ENCODE measurements around the gene SVIL. TPM values are rescaled to one million over a fixed set of nuclear protein-coding genes. Genes with fewer than 3 reads are reported as not detected.
"Not testable (repeated sequence)": the region's sequence is repeated elsewhere in the genome, so short reads cannot be mapped to it uniquely, and the experiment has no call there.

Gene SVIL
- total RNA-seq, 2 experiments from 2014 or later, result 10.3 to 12.8 TPM

DNA sequence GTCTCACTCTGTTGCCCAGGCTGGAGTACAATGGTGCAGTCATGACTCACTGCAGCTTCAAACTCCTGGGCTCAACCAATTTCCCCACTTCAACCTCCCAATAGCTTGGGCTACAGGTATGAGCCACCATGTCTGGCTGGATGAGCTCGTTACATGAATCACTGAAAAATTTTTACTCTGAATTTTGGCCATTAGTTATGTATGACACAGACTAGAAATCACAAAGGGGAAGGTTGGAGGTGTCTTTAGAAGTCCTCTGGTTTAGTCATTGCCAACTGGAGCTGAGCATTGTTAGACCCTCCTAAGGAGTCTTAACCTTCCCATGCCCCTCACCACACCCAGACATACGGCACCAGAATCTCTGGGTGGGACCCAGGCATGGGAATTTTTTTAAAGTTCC lies 34.7 kb downstream of the SVIL start:
- ChIA-PET CTCF (no interaction called here), POLR2A (no interaction called here)
- H3K27ac Mint-ChIP-seq, result no peak overlapping the region
- no peak for DNase-seq
- H3K4me1 Mint-ChIP-seq, result no peaks in the 10 kb centered on the region
- no peaks in the 10 kb centered on the region for H3K9me3 Mint-ChIP-seq
- H3K27me3 Mint-ChIP-seq, result no peaks in the 10 kb centered on the region
- H3K36me3 Mint-ChIP-seq (ENCODE audit: low read depth), result no peaks in the 10 kb centered on the region
- H3K4me3 Mint-ChIP-seq, result no peak overlapping the region

DNA sequence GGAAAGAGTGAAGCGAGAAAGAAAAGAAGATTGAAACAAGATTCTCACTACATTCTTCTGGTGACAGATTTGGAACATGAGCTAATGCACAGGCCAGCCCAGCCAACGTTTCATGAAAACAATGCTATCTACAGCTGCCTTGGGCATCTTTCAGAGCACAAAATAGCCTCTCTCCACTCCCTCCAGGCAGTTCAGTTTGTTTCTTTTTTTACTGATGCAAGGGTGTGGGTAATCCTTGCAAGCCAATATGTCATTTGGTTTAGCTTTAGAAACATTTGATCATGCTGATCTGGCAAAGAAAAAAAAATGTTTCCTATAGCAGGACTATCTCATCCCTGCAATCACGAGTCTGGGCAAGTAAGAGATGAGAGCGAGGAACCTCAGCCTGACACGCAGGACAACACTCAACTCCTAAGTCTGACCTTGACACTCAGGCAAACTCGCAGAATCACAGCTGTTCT lies 35.9 kb downstream of the SVIL start:
- no peak for DNase-seq
- no peaks in the 10 kb centered on the region for H3K9me3 Mint-ChIP-seq
- CTCF ChIA-PET, result no interaction called here
- no peaks in the 10 kb centered on the region for H3K27me3 Mint-ChIP-seq
- no peak overlapping the region for H3K4me3 Mint-ChIP-seq
- H3K36me3 Mint-ChIP-seq (ENCODE audit: low read depth), result no peaks in the 10 kb centered on the region
- no peak overlapping the region for H3K27ac Mint-ChIP-seq
- POLR2A ChIA-PET, result no interaction called here
- no peaks in the 10 kb centered on the region for H3K4me1 Mint-ChIP-seq

DNA sequence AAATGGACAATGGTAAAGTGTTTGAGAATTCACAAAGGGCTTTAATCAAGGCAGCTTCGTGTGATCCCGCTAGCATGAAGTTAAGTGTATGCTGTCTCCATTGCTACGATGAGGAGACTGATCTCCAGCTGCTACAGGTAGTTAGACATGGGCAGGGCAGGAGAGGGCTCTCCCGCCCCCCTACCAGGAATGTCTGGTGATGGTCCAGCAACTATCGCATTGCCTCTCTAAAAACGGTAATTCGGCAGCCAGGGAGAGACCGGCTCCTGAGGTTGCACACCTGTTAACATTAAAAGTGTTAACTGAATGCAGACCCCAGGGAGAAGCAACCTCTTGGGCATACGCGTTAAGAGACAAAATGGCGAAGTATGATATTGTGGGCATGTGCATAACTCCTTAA lies 37.9 kb downstream of the SVIL start:
- H3K9me3 Mint-ChIP-seq, result no peaks in the 10 kb centered on the region
- H3K36me3 Mint-ChIP-seq (ENCODE audit: low read depth), result no peaks in the 10 kb centered on the region
- no peaks in the 10 kb centered on the region for H3K4me1 Mint-ChIP-seq
- CTCF ChIA-PET, result no interaction called here
- no peak for DNase-seq
- no peak overlapping the region for H3K27ac Mint-ChIP-seq
- POLR2A ChIA-PET, result no interaction called here
- no peaks in the 10 kb centered on the region for H3K27me3 Mint-ChIP-seq
- H3K4me3 Mint-ChIP-seq, result no peak overlapping the region

DNA sequence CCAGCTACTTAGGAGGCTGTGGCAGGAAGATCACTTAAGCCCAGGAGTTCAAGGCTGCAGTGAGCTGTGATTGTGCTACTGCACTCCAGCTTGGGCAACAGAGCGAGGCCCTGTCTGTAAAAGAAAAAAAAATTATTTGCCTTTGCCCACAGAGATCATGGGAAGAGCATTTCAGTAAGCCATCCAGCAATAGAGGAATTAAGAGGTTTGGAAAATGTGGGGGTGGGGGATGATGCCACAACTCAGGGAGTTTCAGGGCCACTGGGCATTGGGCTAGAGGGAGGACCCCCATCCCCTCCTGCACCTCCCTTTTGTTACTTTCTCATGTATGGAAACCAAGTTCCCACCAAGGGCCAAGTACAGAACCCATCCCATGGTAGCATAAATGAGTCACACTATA lies 38.4 kb downstream of the SVIL start:
- H3K4me1 Mint-ChIP-seq, result no peaks in the 10 kb centered on the region
- H3K27me3 Mint-ChIP-seq, result no peaks in the 10 kb centered on the region
- POLR2A ChIA-PET, result no interaction called here
- H3K9me3 Mint-ChIP-seq, result no peaks in the 10 kb centered on the region
- H3K36me3 Mint-ChIP-seq (ENCODE audit: low read depth), result no peaks in the 10 kb centered on the region
- no peak for DNase-seq
- CTCF ChIA-PET, result no interaction called here
- H3K27ac Mint-ChIP-seq, result no peak overlapping the region
- H3K4me3 Mint-ChIP-seq, result no peak overlapping the region

DNA sequence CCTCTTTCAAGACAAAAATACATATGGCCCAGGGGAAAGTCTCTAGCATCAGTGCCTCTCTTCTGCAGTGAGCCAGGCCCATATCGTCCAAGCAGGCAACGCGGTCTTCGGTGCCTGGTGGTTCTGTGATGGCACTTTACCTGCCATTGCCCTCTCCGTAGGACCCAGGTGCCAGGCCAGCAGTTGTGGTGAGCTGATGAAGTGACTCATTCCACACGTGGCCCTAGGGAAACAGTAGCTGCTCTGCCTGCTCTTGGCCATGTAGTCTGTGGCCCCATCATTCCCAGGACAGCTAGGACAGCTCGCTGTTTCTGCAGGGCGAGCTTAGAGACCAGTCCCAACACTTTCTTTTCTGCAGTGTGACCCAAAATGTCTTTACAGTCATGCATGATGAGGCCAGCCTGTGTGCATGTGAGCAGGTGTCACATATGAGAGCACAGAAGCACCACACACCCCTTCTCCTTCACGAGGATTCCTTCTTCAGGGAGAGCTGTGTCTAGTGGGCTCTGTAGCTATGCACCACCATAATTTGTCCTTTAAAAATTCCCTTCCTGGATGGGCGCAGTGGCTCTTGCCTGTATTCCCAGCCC lies 39.0 kb downstream of the SVIL start:
- H3K36me3 Mint-ChIP-seq (ENCODE audit: low read depth), result no peaks in the 10 kb centered on the region
- CTCF ChIA-PET, result no interaction called here
- peaks cover under 1% of the 10 kb centered on the region for H3K4me1 Mint-ChIP-seq
- H3K27ac Mint-ChIP-seq, result no peak overlapping the region
- no peak overlapping the region for H3K4me3 Mint-ChIP-seq
- no peak for DNase-seq
- H3K27me3 Mint-ChIP-seq, result no peaks in the 10 kb centered on the region
- POLR2A ChIA-PET, result no interaction called here
- H3K9me3 Mint-ChIP-seq, result no peaks in the 10 kb centered on the region

DNA sequence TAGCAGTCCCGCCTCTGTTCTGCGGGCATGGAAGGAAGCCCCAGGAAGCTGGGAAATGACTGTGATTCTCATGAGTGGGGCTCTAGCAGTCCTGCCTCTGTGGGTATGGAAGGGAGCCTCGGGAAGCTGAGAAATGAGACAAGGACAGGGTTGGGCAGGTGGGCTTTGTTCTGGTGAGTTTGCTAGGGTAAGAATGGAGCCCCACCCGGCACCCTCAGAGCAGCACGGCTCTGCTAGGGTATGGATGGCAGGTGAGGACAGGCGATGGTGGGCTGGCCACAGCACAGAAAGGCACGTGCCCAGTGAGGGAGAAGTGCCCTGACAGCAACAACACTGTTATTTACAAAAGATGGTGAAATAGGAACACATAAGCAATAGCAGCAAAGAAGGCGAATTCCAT lies 39.6 kb downstream of the SVIL start:
- Mint-ChIP-seq H3K27ac (no peak overlapping the region), H3K9me3 (no peaks in the 10 kb centered on the region), H3K4me3 (no peak overlapping the region), H3K27me3 (no peaks in the 10 kb centered on the region), H3K36me3 (ENCODE audit: low read depth) (no peaks in the 10 kb centered on the region), H3K4me1 (peaks cover 7% of the 10 kb centered on the region)
- no peak for DNase-seq
- POLR2A ChIA-PET, result no interaction called here
- CTCF ChIA-PET, result no interaction called here

DNA sequence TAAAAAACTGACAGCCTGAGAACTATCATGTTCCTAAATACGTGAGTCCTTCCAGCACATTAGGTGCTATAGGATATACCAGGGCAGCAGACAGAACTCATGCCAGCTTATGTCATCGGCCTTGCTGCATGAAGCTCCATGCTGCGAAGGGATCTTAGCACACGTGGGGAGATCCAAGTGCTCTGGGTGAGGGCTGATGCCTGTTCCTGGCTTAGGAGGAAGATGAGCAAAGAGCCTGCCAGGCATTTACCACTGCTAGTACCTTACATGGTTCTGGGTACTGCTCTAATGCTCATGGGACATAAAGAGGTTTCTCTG lies 43.2 kb downstream of the SVIL start:
- peaks cover 8% of the 10 kb centered on the region for H3K4me1 Mint-ChIP-seq
- no peak overlapping the region for H3K27ac Mint-ChIP-seq
- H3K36me3 Mint-ChIP-seq (ENCODE audit: low read depth), result no peaks in the 10 kb centered on the region
- POLR2A ChIA-PET, result no interaction called here
- no peaks in the 10 kb centered on the region for H3K27me3 Mint-ChIP-seq
- no peak for DNase-seq
- CTCF ChIA-PET, result interaction anchor here (0.5 to 1.7 kb wide), 8 partner anchors 9 to 144 kb away, joined by 3 to 7 read pairs (median 4); no protein-coding TSS in a partner anchor
- H3K4me3 Mint-ChIP-seq, result no peak overlapping the region
- H3K9me3 Mint-ChIP-seq, result no peaks in the 10 kb centered on the region

DNA sequence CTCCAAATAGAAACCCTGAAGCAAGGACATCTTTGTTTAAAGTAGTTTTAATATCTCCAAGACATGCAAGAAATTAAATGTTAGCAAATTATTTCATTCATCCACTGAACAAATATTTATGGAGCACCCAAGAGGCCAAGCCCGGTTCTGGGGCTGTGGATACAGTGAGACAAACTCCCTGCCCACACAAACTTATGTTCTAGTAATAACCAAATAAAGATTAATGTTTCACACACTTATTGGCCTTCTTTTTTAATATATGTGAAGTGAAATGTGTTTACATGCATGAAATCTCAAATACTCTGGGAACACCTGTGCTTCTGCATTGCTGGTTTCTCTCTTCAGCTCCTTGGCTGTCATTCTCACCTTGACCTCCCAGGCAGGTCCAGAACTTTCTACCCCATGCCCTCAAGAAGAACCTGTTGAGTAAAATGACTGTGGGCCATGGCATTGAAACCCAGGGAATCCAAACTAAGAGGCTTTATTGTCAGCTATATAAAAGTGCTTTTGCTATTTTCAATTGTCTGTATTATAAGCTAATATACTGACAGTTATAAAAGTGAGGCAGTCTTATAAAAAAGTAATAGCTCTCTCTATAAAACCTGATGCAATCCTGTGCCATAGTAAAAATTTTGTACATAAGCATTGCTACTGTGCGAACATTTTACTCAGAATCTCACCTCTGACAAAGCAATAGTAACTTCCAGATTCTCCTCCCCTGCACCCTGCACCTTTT lies 43.7 kb downstream of the SVIL start:
- H3K9me3 Mint-ChIP-seq, result no peaks in the 10 kb centered on the region
- no peak overlapping the region for H3K4me3 Mint-ChIP-seq
- peaks cover 8% of the 10 kb centered on the region for H3K4me1 Mint-ChIP-seq
- CTCF ChIA-PET, result interaction anchor here (0.5 to 1.7 kb wide), 12 partner anchors 8 to 145 kb away, joined by 3 to 7 read pairs (median 4); no protein-coding TSS in a partner anchor
- no peak overlapping the region for H3K27ac Mint-ChIP-seq
- no peaks in the 10 kb centered on the region for H3K27me3 Mint-ChIP-seq
- DNase-seq, result no peak
- no peaks in the 10 kb centered on the region for H3K36me3 Mint-ChIP-seq (ENCODE audit: low read depth)
- POLR2A ChIA-PET, result no interaction called here

DNA sequence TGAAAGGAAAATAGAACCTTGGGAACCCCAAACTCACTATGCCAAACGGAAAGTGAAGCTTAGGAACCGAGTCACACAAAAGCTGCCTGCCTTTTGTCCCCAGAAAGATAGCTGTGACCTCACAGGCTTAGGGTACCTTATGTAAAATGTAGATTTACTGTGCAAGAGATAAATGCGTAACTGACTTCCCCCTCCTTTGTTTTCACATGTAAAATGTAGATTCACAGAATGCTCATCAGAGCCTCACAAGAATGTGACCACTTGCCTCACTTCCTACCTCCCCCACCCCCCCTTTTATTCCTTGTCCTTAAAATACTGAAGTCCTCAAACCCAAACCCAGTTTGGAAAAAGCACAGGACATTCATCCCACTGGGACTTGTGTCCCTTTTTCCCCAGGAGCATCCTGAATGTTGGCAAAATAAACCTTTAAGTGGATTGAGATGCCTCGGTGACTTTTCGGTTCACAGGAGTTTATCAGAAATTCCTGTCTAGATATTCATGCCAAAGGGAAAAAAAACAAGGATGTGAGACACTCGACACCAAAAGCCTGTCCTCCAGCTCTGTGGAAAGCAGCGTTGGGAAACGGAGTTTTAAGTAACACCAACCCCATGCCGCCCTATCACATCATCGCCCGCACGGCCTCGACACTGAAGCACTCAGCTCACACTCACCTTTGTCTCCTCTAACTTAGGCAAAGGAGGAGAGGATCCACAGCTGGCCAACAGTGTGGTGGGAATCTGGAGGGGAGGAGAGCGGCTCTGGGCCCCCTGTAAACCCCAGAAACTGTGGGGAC lies 45.9 kb downstream of the SVIL start:
- POLR2A ChIA-PET, result no interaction called here
- no peaks in the 10 kb centered on the region for H3K9me3 Mint-ChIP-seq

DNA sequence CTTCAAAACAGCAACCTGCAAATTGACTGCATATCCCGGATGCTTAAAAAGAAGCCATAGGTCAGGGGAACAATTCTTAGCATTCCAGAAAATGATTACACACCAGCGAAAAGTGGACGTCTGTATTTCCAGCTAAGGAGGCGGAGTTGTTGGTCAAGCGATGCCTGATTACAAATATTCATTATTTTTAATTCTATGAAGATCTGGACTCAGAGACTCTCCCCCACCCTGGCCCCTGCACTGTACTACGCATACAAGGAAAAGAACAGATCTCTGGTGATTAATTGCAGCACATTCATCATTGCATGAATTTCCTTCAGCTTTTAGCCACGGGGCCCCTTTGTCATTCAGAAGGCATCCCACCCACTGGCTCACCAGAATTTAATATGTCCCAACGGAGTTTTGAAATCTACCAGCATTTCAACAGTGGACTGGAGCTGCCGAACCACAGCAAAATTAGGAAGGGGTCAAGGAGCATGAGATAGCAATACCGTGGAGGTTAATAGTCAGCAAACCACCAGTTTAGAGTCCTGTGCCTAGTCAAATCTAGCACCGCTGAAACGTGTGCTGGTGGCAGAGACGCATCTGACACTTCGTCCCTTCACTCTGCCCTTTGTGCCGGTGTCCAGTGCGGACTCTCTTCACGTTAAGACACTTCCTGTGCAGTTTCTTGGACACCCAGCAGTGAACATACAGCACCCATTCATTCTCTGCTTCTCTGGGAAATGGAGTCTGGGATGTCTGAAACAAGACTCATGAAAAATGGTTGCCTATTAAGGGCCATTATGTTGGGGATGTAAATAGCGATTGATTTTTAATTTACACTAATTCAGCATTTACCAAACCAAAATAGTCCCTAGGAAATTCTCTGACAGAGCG lies 46.8 kb downstream of the SVIL start:
- H3K9me3 Mint-ChIP-seq; DNase-seq; H3K4me3 Mint-ChIP-seq; H3K27ac Mint-ChIP-seq; POLR2A ChIA-PET; CTCF ChIA-PET; H3K36me3 Mint-ChIP-seq (ENCODE audit: low read depth); H3K27me3 Mint-ChIP-seq: not testable (repeated sequence)
- peaks cover 10% of the 10 kb centered on the region for H3K4me1 Mint-ChIP-seq

More for the DNA sequence above, 45.9 kb downstream of the SVIL start:
- CTCF ChIA-PET, result interaction anchor here (1.0 to 1.1 kb wide), 2 partner anchors 19 to 147 kb away, joined by 3 to 4 read pairs; no protein-coding TSS in a partner anchor
- Mint-ChIP-seq H3K36me3 (ENCODE audit: low read depth) (no peaks in the 10 kb centered on the region), H3K4me1 (peaks cover 8% of the 10 kb centered on the region), H3K27ac (no peak overlapping the region), H3K4me3 (no peak overlapping the region), H3K27me3 (no peaks in the 10 kb centered on the region)
- DNase-seq, result no peak

DNA sequence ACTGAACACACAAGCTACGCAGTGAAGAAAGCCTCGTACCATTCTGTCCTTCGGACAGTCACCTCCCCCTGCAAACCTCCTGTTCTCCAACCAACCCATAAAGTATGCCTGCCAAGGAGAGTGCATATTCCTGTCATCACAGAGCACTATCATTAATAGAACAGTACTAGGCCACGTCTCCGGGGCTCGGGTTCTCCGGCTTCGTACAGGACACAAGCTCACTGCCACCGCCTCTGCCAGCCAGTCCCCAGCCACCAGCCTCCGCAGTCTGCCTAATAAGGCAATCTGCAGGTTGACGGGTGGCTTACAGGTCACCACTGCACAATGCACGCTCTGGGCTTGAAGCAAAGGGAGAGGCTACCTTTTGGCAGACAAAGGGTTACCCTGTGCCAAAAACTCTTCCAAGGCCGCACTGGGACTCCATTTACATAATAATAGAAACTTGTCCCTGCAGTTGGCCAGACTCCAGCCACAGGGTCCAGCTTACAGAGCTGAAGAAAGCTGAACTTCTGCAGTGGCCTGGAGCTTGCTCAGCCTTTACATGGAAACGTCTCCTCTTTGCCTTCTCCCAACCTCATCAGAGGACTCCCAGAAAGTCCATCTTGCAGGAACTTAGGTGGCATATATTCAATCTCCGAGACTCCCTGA lies 47.5 kb downstream of the SVIL start:
- H3K4me1 Mint-ChIP-seq, result peaks cover 14% of the 10 kb centered on the region
- H3K36me3 Mint-ChIP-seq (ENCODE audit: low read depth); POLR2A ChIA-PET; CTCF ChIA-PET; H3K9me3 Mint-ChIP-seq; H3K4me3 Mint-ChIP-seq; DNase-seq; H3K27me3 Mint-ChIP-seq; H3K27ac Mint-ChIP-seq: not testable (repeated sequence)

DNA sequence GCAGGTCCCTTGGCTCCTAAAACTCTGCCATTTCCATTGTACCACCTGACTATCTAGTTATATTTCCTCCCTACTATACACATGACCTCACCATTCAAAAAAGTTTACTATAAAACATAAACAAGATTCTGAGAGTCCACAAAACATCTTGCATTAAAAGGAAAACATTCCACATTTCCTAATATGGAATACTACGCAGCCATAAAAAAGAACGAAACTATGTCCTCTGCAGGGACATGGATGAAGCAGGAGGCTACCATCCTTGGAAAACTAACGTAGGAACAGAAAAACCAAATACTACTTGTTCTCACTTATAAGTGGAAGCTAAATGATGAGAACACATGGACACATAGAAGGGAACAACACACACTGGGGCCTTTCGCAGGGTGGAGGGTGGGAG lies 48.3 kb downstream of the SVIL start:
- Mint-ChIP-seq H3K4me3 (no peak overlapping the region), H3K27me3 (no peaks in the 10 kb centered on the region), H3K9me3 (no peaks in the 10 kb centered on the region), H3K27ac (no peak overlapping the region), H3K4me1 (peaks cover 14% of the 10 kb centered on the region), H3K36me3 (ENCODE audit: low read depth) (no peaks in the 10 kb centered on the region)
- no peak for DNase-seq
- POLR2A ChIA-PET, result no interaction called here
- CTCF ChIA-PET, result interaction anchor here (0.5 kb wide), 1 partner anchor 143 kb away, joined by 4 read pairs; no protein-coding TSS in a partner anchor
